GM12801 (cell line): Measurements from ENCODE around the gene MEF2A.

Experiments used
- TF ChIP-seq, protein P1 (sequence below): IDR thresholded peaks from one replicate; pipeline ENCODE4 v1.5.1; 2011; ENCODE audit warnings: control low read depth; ENCODE audit not compliant: insufficient read length; ENCODE audit errors: extremely low read depth

Gene MEF2A

DNA sequence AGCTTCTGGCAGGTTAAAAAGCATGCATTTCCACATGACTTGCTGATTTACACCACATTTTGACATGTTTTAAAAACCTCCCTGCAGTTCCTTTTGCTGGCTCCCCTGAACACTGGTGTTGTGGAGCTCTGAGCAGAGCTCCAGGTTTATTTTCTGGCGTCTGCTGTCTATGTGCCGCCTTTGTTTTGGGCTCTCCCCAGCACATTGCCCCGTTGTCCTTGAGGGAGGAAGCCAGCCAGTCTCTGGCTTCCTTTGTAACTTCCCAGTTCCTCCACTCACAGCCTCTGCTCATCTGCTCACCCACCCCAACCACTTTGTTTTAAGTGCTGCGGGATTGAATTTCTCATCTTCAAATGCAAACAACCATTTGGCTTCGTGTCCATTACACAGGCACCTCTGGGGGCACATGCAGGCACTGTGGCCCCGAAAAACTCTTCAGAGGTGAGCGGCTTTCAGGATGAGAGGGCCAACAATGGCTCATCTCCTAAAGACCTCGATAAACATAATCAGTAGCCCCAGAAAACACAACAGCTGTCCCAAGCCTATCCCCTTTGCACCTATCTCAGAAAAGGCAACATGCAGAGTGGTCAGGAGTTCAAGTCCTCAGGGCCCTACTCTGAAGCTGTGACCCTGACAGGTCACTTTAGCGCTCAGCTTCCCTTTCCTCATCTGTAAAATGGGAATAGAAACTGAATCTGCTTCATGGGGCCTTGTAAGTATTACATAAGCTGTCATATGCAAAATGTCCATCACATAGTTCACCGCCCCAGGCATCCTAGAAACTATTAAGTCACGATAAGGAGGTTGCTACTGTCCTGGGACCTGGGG lies 1.3 kb upstream of the MEF2A start:
- TF ChIP-seq, protein P1, sequence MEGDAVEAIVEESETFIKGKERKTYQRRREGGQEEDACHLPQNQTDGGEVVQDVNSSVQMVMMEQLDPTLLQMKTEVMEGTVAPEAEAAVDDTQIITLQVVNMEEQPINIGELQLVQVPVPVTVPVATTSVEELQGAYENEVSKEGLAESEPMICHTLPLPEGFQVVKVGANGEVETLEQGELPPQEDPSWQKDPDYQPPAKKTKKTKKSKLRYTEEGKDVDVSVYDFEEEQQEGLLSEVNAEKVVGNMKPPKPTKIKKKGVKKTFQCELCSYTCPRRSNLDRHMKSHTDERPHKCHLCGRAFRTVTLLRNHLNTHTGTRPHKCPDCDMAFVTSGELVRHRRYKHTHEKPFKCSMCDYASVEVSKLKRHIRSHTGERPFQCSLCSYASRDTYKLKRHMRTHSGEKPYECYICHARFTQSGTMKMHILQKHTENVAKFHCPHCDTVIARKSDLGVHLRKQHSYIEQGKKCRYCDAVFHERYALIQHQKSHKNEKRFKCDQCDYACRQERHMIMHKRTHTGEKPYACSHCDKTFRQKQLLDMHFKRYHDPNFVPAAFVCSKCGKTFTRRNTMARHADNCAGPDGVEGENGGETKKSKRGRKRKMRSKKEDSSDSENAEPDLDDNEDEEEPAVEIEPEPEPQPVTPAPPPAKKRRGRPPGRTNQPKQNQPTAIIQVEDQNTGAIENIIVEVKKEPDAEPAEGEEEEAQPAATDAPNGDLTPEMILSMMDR: no peak

DNA sequence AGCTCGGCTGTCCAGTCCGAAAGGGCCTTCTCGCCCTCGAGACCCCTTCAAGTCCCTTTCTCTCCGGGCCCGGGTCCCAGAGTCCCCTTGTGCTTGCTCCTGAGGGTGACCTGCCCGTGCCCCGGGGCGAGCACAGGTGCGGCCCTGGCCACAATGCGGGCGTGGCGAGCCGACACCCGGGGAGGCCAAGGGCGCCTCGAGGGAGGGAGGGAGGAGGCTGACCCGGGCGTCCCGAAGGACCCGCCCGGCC lies 810 bp upstream of the MEF2A start:
- TF ChIP-seq, protein P1: no peak

DNA sequence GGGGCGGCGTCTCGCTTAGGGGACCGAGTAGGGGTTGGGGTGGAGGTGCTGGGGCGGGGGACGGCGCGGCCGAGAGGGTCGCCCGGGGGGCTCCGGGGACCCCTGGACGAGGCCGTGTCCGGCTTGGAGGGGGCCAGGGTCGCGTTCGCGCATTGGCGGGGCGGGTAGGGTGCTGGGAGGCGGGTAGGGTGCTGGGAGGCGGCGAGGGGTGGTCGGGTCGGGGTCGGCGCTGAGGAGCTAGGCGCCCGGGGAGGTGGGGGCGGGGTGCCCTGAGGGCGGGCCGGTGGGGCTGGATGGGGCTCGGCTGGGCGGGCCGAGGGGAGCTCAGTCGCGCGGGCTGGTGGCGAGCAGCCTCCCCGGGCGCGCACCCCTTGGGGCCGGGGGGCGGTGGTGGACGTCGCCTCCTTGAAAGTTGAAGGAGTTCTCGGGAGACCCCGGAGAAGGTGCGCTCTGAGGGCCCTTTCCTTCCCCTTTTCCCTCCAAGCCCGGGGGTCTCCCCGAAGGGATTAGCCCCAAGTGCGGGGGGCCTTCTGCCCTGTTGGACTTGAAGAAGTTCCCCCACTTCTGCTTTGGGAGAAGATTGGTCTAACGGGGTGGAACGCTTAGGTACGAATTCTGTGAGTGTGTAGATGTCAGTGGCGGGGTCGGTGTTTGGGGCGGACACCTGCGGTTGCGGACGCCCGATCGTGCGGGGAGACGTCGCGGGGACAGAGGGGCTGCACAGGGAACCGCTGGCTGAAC lies 543 bp downstream of the MEF2A start:
- TF ChIP-seq, protein P1: no peak

DNA sequence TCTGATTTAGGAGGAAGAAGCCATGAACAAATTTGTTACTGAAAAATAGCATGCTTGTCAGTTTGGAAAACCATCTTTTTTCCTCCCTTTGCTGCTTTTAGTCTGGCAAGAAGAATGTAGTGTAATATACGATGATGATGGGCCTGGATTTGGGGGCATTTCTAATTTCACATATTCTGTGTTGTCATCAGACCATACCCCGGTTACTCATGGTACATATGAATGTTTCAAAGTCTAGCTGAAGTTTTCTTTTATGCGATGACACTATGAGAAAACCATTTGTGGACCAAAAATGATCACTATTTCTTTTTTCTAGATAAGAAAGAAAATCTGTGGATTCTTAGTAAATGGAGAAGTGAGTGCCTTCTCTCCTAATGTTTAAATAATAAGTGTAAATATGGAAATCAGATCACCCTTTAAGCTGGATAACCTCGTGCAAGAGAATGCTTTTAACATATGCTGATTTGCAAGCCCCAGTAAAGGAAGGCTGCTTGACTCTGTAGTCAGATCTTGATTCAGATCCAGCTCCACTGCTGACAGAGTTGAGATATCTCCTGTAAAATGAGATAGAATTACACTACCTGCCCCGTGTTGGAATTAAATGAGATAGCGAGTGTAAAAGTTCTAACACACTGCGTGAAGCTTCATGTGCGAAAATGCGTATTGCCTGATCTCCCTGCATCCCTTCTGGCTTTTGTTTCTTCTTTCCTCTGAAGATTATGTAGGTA lies 3.0 kb downstream of the MEF2A start:
- TF ChIP-seq, protein P1: no peak

DNA sequence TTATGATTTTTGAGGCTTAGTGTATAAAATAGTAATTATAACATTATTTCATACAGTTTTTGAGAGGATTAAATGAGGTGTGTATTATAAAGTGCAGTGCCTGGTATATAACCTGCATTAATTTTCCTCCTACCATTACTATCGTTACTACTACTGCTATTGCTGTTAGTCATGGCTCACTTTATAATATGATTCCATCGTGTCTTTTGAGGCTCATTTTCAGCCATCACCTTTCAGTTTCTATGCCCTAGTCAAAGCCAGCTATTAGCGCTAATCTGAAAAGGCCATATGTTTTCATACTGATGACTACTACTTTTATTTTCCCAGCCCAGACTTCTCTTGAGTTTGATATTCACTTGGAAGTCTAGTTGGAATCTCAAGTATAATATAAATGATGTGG lies 5.5 kb downstream of the MEF2A start:
- TF ChIP-seq, protein P1: no peak

DNA sequence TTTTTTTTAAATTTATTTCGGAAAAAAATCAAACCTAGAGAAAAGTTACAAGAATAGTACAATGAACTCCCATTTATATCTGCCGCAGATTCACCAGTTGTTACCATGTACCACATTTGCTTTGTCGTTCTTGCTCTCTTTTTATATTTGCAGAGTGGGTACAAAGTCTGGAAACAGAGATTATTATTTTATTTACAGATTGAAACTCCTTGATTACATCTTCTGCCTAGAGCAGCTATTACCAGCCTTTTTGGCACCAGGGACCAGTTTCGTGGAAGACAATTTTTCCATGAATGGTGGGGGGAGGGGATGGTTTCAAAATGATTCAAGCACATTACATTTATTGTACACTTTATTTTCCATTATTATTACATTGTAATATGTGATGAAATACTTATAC lies 8.3 kb downstream of the MEF2A start:
- TF ChIP-seq, protein P1: no peak

DNA sequence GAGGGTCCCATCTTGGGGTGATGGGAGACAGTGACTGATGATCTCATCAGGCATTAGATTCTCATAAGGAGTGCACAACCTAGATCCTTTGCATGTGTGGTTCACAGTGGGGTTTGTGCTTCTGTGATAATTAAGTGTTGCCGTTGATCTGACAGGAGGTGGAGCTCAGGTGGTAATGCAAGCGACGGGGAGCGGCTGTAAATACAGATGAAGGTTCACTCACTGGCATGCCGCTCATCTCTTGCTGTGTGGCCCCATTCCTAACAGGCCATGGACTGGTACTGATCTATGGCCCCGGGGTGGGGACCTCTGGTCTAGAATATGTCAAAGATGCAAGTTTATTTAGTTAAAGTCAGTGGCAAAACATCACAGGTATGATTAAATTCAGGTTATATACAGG lies 8.7 kb downstream of the MEF2A start:
- TF ChIP-seq, protein P1: no peak
